ENCODE results near the gene TBC1D22A. TPM values are rescaled to one million over a fixed set of nuclear protein-coding genes. Genes with fewer than 3 reads are reported as not detected.
A peak's percentile ranks its signal among the peaks of the same experiment; 100 is the strongest.

The TBC1D22A gene
- total RNA-seq, 6 donors from 2014 or later = 27.1 to 48.2 (median 35.3) TPM

DNA sequence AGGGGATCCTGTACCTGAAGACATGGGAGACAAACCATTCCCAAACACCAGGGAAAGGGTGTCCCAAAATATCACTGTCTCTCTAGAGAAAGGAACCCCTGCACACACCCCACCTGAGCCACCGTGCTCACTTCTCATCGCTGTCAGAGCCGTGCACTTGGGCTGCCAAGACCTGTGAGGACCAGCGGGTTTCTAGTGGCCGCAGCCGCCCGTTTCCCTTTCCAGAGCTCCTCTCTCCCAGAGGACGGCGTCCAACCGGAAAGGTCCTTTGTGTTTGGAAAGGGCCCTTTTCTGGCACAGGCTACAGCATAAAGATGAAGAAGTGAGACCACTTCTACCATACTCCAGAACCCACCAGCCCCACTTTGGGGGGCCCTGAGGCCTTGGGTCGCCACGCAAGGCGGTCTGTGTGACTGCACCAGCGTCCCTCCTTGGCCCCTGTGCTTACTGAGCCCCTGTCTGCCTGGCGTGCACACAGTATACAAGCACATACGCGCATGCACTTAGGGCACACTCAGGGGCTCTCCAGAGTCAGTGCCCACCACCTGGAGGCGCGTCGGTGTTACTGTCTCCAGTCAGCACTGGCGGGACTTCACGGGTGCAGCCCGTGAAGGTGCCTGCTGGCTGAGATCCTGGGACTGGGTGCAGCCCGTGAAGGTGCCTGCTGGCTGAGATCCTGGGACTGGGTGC lies 381.8 kb downstream of the TBC1D22A start:
- peak in 1 of 2 donors; percentile 48 for ATAC-seq (ENCODE audit: low FRiP score in 2 of 2)
- Histone ChIP-seq H3K36me3 (no peaks in the 10 kb centered on the region), H3K27me3 (no peaks in the 10 kb centered on the region), H3K4me1 (peaks cover 0 to 12% (median 1%) of the 10 kb centered on the region in 4 donors), H3K27ac (peak overlapping the region; percentile 26 to 65 (median 48)), H3K9me3 (no peaks in the 10 kb centered on the region), H3K4me3 (no peak overlapping the region)
- 83 to 89% methylated on average over 10 to 23 of the region's 24 CpGs for WGBS, 2 donors
- peak in 1 of 2 donors; percentile 60 for DNase-seq
- TF ChIP-seq POLR2A (IDR thresholded peaks at IDR 0.05) = no peak
- no peak for TF ChIP-seq EP300 (IDR thresholded peaks at IDR 0.05)
- TF ChIP-seq POLR2AphosphoS5 (IDR thresholded peaks at IDR 0.05) = no peak
- peak in 2 of 6 experiments; percentile 6 to 62 for TF ChIP-seq CTCF (IDR thresholded peaks at IDR 0.05)

DNA sequence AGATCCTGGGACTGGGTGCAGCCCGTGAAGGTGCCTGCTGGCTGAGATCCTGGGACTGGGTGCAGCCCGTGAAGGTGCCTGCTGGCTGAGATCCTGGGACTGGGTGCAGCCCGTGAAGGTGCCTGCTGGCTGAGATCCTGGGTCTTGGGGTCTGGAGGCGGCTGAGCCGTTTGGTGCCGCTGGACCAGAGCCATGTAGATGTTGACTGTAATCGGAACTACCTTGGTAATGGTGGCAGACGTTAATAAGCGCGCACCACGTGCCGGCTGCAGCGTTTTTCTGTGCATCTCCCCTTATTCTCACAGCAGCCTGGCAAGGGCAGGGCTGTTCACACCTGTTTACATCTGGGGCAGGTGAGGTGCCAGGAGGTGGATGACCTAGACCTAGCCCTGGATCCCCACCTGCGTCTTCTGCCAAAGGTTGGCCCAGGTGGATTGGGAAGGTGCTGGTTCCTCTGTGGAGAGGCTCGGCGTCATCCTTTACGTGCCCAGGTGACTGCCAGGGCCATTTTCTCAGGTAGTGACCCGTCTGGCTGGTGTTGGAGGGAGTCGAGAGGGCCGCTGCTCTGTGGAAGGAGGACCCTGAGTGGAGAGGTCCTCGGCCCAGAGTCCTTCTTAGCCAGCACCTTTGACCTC lies 382.5 kb downstream of the TBC1D22A start:
- Histone ChIP-seq H3K9me3 (no peaks in the 10 kb centered on the region), H3K36me3 (no peaks in the 10 kb centered on the region), H3K4me1 (peaks cover 0 to 12% (median 1%) of the 10 kb centered on the region in 4 donors), H3K4me3 (no peak overlapping the region), H3K27ac (peak overlapping the region in 3 of 4 donors; percentile 28 to 60 (median 54)), H3K27me3 (no peaks in the 10 kb centered on the region)
- whole genome bisulfite sequencing, 2 donors = 84% methylated on average over 9 to 18 of the region's 21 CpGs
- ATAC-seq (ENCODE audit: low FRiP score in 2 of 2) (no peak), DNase-seq (peak in 1 of 2 donors; percentile 69)
- no peak for TF ChIP-seq POLR2AphosphoS5 (IDR thresholded peaks at IDR 0.05)
- no peak for TF ChIP-seq CTCF (IDR thresholded peaks at IDR 0.05)
- no peak for TF ChIP-seq POLR2A (IDR thresholded peaks at IDR 0.05)
- TF ChIP-seq EP300 (IDR thresholded peaks at IDR 0.05) = no peak

- TF ChIP-seq POLR2A (IDR thresholded peaks at IDR 0.05) (no peak), CTCF (IDR thresholded peaks at IDR 0.05) (no peak)
- DNase-seq (no peak), ATAC-seq (ENCODE audit: low FRiP score in 2 of 2) (no peak)
- Histone ChIP-seq H3K36me3 (no peaks in the 10 kb centered on the region), H3K4me1 (peaks cover 0 to 12% (median 1%) of the 10 kb centered on the region in 4 donors), H3K4me3 (no peak overlapping the region), H3K27ac (no peak overlapping the region), H3K9me3 (no peaks in the 10 kb centered on the region), H3K27me3 (no peaks in the 10 kb centered on the region)
- WGBS, 2 donors = 90 to 93% methylated on average over 20 of the region's 20 CpGs
Measured at GRCh38 chr22:47145883-47146282, 383.4 kb downstream of the TBC1D22A start.

DNA sequence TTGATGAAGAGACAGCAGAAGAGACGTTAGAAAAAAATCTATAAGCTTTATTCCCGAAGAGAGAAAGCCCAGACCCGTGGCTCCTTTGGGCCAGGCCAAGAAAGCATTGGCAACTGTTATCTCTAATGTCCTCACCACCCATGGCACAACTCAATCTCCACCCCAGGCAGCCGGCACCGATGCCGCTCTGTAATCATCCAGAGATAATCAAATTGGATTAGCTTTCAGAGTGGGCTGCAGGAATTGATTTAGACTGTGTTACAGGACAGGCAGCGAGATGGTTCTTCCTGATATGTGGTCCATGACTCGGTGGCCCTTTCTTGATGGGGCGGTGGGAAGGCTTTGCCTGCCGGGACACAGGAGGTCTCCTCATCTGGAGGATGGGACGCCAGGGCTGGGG lies 383.9 kb downstream of the TBC1D22A start:
- Histone ChIP-seq H3K36me3 (no peaks in the 10 kb centered on the region), H3K4me1 (peaks cover 0 to 12% (median 1%) of the 10 kb centered on the region in 4 donors)
- WGBS, 2 donors = 92 to 93% methylated on average over 11 of the region's 11 CpGs

More for the DNA sequence above, 383.9 kb downstream of the TBC1D22A start:
- ATAC-seq (ENCODE audit: low FRiP score in 2 of 2) (no peak), DNase-seq (no peak)
- TF ChIP-seq CTCF (IDR thresholded peaks at IDR 0.05) (no peak), POLR2A (IDR thresholded peaks at IDR 0.05) (no peak), POLR2AphosphoS5 (IDR thresholded peaks at IDR 0.05) (no peak), EP300 (IDR thresholded peaks at IDR 0.05) (no peak)
- no peaks in the 10 kb centered on the region for H3K27me3 ChIP-seq
- no peaks in the 10 kb centered on the region for H3K9me3 ChIP-seq
- H3K27ac ChIP-seq = no peak overlapping the region
- no peak overlapping the region for H3K4me3 ChIP-seq

Measured in upper lobe of left lung (tissue), 6 donors.